HG03108 (cell line): Measurements from ENCODE around the gene PLD3.
"Not testable (repeated sequence)": the region's sequence is repeated elsewhere in the genome, so short reads cannot be mapped to it uniquely, and the experiment has no call there.

ENCODE experiments used
- ATAC-seq: cut with Tn5 transposase; IDR thresholded peaks from one replicate; pipeline ENCODE4 v1.9.1; 2021; ENCODE audit warnings: moderate library complexity; ENCODE audit not compliant: unreplicated experiment

PLD3 gene

DNA sequence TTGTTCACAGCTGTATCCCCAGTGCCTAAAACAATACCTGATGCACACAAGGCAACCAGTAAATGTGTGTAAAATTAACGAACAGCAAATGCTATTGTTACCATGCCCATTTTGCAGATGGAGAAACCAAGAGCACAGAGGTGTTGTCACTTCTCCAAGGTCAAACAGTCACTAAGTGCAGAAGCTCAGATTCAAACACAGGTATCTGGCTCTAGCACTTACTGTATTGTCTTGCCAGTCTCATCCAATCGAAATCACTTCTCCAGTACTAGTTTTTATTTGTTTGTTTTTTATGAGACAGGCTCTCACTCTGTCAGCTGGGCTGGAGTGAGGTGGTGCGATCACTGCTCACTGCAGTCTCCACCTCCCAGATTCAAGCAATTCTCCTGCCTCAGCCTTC, 13.7 kb downstream of the PLD3 start:
- no peak for ATAC-seq

DNA sequence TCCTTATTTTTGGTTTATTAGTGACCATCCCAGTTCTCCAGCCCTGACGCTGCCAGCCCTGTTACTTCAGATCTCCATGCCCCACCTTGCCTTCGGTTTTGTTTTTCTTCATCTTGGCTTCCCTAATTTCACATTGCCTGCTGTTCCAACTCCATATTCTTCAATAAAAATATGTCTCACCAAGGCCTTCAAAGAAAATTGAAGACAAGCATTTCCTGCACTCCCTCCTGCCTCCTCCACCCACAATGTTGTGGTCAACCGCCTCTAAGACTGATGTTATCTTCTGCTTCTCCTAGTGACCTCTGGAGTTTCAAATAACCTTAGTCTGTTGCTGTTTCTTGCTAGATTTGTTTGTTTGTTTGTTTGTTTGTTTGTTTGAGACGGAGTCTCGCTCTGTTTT, 14.6 kb downstream of the PLD3 start:
- ATAC-seq, result no peak

DNA sequence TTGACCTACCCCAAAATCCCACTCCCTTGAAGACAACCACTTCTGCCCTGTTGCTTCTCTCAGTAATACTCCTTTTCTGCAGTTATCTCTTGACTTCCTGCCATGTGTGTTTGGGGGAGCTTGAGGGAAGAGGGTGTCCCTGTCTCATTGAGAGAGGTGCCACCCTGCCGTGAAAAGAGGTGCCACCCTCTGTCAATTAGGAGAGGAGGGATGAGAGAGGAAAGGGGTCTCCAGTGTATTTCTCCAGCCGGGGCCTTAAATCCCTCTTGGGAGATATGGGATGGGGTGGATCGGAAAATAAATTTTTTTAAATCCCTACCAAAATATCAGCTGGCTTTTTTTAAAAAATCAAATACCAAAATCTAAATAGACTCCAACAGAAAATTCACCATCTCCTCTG, 16.5 kb downstream of the PLD3 start:
- no peak for ATAC-seq

DNA sequence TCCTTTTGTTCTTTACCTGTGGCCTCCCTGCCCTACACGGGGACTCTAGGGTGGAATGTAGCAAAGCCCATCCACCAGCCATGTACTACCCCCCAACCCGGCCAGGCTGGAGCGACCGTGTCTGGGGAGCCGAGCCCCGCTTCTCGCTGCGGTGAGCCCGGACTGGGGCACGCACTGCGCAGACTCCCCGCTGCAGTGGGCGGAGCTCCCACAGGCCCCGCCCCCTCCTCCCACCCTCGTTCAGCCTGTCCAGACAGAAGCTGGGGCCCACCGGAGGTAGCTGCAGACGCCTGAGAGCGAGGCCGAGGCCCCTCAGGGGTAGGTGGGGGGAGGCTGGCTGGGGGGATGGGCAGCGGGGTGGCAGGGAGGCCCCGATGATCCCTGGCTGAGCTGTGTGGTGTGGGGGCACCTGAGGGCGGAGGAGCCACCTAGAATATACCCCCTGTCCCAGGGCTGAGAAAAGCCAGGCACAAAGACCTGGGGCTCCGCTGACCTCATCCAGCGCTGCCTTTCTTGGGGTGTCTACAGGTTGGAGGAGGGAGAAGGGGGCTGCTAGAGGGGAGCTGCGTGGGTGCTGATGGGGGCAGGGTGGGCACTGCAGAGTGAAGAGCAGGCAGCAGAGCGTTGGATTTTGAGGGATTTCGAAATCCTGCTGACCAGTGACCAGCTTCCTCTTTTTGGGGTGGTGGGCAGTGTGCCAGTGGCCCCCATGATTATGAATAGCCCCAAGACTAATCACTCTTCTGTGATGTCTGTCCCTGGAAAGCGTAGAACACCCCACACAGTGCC, 17.3 kb downstream of the PLD3 start:
- no peak for ATAC-seq

DNA sequence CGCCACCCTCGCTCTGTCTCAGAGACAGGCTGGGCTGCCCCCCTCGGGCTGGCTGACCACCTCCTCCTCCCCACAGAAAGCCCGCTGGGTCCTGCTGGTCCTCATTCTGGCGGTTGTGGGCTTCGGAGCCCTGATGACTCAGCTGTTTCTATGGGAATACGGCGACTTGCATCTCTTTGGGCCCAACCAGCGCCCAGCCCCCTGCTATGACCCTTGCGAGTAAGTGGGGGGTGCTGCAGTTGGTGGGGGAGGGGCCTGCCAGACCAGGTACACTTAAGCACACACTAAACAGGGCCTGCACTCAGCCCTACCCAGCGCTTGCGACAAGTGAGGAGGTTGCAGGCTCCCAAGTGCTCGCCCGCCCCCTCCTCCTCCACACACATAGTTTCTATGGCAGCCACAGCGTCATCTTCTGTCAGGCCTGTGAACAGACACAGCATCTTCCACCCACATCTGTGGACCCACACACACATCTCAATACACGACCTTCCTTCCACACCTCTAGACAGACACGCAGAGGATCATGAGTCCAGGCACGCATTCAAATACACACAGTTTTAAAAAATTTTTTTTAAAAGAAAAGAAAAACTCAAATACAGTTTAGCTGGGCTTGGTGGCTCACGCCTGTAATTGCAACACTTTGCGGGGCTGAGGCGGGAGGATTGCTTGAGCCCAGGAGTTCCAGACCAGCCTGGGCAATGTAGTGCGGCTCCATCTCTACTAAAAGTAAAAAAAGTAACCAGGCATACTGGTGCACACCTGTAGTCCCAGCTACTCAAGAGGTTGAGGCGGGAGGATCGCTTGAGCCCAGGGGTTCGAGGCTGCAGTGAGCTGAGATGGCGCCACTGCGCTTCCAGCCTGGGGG, 18.4 kb downstream of the PLD3 start:
- no peak for ATAC-seq

DNA sequence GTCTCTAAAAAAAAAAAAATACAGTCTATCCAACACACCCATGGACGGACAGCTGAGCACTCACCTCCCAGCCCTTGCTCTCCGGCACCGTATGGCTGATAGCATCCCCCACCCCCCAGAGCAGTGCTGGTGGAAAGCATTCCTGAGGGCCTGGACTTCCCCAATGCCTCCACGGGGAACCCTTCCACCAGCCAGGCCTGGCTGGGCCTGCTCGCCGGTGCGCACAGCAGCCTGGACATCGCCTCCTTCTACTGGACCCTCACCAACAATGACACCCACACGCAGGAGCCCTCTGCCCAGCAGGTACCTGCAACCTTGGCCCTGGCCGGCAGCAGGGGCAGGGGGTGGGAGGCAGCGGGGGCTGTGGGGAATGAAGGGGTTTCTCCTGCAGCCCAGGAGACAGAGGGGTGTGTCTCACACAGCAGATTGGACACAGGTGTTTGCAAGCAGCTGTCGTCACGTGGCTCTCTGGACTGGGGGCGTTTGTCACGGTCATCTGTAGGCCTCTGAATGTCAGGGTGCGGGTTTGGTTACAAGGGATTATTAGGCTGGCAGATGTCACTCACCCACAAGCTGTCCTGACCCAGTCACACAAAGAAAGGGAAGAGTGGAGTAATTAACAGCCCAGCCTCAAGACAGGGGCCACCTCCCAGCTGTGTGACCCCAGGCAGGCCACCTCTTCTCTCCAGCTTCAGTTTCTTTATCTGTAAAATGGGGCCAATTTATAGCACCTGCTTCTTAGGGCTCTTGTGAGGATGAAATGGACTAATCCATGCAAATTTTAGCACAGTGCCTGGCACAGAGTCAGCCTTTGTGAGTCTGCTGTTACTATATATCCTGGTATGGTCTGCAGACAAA, 19.3 kb downstream of the PLD3 start:
- no peak for ATAC-seq

DNA sequence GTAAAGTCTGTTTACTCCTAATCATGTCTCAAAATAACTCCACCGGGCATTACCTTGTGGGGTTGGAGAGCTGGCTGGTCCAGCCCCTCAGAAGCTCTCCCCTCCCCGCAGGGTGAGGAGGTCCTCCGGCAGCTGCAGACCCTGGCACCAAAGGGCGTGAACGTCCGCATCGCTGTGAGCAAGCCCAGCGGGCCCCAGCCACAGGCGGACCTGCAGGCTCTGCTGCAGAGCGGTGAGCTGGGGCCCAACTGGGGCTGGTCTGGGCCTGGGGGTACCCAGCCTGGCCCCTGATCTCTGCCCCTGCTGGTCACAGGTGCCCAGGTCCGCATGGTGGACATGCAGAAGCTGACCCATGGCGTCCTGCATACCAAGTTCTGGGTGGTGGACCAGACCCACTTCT, 21.3 kb downstream of the PLD3 start:
- no peak for ATAC-seq

DNA sequence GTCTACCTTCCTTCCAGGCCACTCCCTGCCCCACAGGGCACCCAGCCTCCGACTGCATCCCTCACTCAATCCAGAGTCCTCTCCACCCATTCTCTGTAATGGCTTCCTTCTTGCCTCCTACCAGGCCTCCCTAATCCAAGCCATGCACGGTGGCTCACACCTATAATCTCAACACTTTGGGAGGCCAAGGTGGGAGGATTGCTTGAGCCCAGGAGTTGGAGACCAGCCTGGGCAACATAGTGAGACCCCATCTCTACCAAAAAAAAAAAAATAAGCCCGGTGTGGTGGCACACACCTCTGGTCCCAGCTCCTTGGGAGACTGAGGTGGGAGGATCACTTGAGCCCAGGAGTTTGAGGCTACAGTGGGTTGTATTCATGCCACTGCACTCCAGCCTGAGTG, 21.8 kb downstream of the PLD3 start:
- ATAC-seq, result not testable (repeated sequence)

DNA sequence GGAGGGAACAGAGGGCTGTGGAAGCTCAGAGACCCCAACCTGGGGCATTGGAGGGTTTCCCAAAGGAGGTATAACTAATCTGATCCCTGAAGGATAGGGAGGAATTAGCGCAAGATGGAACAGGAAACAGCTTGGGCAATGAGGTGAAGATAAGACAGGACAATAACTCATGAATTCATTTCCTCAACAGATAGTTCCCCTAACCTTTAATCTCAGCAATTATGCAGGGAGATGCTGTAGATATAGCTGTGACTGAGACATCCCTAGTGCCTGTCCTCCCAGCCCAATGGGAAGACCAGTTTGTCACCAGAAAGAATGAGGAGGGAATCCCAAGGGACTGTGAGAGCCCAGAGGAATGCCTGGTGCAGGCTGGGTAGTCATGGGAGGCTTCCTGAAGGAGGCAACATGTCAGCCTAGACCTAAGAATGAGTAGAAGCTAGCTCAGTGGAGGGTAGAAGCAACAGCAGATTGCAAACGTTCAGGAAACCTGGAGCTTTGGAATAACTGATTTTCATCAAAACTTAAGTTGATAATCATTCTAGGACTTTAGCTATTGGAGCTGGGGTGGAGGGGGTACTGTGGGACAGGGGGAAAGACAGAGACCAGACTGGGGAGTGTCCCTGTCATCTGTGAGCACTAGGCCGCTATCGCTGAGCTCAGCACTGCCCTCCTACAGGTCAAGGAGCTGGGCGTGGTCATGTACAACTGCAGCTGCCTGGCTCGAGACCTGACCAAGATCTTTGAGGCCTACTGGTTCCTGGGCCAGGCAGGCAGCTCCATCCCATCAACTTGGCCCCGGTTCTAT, 22.7 kb downstream of the PLD3 start:
- no peak for ATAC-seq

DNA sequence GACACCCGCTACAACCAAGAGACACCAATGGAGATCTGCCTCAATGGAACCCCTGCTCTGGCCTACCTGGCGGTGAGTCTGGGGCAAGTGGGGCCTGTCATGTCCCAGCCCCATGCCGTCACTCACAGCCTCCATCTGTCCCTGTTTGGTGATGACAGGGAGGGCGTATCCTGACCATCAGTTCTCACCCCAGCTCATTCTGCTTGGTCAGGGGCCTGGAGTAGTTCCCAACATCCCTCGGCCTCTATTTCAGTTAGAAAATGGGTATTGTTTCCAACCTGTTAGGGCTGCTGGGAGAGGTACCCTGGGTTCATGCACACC, 23.3 kb downstream of the PLD3 start:
- no peak for ATAC-seq

DNA sequence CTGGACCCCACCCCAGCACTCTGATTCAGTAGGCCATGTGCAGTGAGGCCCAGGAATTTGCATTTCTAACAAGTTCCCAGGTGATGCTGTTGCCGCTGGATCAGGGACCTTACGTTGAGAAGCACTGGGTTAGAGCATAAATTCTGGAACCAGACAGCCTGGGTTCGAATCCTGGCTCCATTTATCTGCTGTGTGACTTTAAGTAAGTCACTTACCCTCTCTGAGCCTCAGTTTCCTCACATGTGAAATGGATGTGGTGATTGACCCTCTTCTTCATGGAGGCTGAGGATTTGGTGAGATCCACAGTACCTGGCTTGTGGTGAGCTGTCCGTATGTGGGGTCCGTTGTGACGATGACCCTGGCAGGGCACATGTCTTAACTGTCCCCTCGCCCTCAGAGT, 25.6 kb downstream of the PLD3 start:
- ATAC-seq, result no peak

DNA sequence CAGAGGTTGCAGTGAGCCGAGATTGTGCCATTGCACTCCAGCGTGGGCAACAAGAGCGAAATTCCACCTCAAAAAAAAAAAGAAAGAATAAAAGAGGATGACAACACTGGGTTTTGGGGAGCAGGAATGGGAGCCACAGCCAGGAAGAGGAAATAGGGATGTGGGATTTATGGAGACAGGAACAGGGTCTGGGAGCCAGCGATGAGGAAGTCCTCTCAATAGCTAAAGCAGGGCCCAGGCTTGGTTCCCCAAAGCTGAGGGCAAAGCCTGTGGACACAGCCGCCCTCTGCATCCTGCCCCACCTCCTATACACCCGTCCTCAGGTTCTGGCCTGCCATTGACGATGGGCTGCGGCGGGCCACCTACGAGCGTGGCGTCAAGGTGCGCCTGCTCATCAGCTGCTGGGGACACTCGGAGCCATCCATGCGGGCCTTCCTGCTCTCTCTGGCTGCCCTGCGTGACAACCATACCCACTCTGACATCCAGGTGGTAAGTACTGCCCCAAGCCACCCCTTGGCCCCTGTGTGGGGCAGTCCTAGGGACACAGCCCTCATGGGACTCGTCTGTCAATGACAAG, 27.9 kb downstream of the PLD3 start:
- no peak for ATAC-seq

DNA sequence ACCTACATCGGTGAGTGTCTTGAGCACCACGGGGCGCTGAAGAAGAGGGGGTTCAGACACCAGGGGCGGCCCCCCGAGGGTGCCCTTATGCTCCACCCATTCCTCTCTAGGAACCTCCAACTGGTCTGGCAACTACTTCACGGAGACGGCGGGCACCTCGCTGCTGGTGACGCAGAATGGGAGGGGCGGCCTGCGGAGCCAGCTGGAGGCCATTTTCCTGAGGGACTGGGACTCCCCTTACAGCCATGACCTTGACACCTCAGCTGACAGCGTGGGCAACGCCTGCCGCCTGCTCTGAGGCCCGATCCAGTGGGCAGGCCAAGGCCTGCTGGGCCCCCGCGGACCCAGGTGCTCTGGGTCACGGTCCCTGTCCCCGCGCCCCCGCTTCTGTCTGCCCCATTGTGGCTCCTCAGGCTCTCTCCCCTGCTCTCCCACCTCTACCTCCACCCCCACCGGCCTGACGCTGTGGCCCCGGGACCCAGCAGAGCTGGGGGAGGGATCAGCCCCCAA, 29.4 kb downstream of the PLD3 start:
- ATAC-seq, result no peak

DNA sequence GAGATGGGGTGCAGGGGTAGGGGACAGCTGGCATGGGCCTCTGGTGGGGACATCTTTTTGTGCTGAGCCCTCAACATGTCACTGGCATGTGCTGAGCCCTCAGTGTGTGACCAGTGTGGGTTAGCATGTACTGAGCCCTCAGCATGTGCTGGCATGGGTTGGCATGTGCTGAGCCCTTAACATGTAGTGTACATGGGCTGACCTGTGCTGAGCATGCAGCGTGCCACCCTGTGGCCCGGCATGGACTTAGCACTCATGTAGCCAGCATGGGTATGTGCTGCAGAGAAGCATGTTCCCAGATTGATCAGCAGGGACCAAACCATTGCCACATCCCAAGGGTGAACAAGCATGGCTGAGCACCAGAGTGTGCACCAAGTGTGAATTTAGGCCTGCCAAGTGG, 30.0 kb downstream of the PLD3 start:
- ATAC-seq, result no peak

DNA sequence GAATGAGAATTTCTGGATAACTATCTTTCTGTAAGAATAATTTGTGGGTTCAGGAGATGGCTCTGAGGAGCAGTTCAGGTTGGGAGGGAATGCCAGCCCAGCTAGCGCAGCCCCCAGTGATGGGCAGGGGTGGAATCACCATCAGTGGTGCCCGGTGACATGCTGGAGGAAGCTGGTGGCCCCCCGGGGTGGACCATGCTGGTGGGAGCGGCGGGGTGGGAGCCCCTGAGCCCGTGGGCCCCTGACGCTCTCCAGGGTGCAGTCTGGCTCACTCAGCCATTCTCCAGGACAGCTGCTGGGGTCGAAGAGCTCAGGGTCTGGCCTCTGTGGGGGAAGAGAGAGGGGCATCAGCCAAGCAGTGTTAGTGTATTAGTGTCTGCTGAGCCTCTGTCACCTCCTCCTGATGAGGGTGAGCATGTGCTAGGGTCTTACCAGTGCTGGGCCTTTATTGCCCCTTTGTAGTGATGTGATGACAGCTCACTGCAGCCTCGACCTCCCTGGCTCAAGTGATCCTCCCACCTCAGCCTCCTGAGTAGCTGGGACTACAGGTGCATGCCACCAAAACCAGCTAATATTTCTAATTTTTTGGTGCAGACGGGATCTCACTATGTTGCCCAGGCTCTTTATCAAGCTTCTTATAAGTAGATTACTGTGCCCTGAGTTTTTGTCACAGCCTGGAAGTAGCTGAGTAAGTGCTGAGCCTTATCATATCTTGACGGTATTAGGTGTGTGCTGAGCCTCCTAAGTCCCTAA, 31.1 kb downstream of the PLD3 start:
- no peak for ATAC-seq

DNA sequence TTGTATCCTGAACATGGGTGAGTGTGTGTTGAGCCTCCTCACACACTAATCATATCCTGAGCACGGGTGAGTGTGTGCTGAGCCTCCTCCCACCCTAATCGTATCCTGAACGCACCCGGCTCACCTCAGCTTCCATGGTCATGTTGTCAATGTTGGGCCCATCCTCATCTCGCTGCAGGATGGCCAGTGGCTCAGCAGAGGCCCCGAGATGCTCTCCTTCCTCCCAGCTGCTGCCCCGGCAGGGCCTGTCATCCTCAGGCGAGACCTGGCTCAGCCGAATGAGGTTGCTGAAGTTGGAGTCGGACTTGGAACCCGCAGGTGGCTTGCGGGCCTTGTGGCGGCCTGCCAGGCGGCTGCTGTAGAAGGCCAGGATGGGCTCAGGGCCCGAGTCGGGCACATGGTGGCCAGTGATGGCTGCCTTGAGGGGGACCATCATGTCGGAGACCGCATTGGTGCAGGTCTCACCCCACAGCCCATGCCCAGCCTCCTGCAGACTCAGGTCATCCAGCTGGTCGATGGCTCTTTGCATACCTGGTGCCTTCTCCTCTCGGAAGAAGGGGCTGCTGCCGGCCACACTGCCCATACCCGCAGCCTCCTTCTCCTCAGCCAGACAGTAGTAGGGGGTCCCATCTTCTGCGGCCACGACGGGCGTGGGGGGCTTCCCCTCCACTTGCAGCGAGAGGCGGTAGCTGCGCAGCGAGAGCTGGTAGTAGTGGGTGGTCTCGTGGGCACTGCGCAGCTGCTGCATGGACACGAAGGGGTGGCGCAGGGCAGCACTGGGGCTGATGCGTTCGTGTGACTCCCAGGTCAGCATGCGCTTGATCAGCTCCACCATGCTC, 31.9 kb downstream of the PLD3 start:
- ATAC-seq, result no peak

DNA sequence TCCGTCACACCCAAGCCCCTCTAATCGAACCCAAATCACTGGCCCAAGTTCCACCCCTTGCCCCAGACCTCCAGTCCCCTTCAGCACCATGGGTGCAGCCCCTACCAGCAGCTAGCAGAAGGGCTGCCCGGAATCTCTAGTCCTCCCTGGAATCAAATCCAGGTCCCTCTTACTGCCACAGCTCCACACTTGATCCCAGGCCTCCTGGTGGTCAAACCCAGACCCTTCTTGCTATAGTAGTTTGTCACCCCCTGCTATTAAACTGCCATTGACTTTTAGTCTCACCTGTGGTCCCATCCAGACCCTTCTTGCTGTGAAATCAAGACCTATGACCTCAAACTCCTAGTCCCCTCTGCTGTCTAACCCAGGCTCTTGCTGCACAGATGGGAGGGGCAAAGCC, 32.8 kb downstream of the PLD3 start:
- no peak for ATAC-seq

DNA sequence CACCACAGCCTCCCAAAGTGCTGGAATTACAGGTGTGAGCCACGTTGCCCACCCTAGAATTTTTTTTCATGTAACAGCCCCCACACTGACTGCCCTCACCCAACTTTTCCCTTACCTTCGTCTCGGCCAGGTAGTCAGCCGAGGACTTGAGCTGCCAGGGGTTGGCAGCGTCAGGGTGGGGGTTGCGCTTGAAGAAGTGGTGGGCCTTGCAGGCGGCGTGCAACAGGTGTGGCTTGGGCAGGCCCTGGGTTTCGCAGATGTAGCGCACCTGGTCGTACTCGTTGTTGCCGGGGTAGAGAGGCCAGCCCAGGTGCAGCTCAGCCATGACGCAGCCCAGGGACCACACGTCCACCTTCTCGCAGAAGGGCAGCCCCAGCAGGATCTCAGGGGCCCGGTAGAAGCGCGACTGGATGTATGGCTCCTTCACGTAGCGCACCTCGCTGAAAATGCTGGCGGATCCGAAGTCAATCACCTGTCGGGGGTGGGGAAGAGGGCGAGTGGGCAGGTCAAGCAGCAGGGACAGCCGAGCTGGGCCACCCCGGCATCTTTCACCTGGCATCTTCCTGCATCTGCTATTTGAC, 35.3 kb downstream of the PLD3 start:
- ATAC-seq, result no peak
